Ascending aorta (tissue), 2 donors: ENCODE measurements around the gene MAPK4. TPM values are rescaled to one million over a fixed set of nuclear protein-coding genes. Genes with fewer than 3 reads are reported as not detected.
A peak's percentile ranks its signal among the peaks of the same experiment; 100 is the strongest.

Experiments used
- DNase-seq, 2 donors: peaks; one replicate each; pipeline ENCODE4 v3.0.0-alpha.2; 2019; ENCODE audit warnings: low spot score in 2 of 2
- H3K27ac ChIP-seq, 2 donors: fragments of 200-600 bp; sonication (generic); one replicate each; pipeline ENCODE4 v1.5.1; 2016 to 2017; ENCODE audit warnings: mild to moderate bottlenecking in 1 of 2
- H3K27me3 ChIP-seq: fragments of 200-600 bp; sonication (generic); one replicate; pipeline ENCODE4 v1.5.1; 2017
- H3K36me3 ChIP-seq, 2 donors: fragments of 200-600 bp; sonication (generic); one replicate each; pipeline ENCODE4 v1.5.1; 2016
- H3K4me1 ChIP-seq, 2 donors: fragments of 200-600 bp; sonication (generic); one replicate each; pipeline ENCODE4 v1.5.1; 2016 to 2017; ENCODE audit warnings: mild to moderate bottlenecking in 1 of 2
- H3K4me3 ChIP-seq, 2 donors: fragments of 200-600 bp; sonication (generic); one replicate each; pipeline ENCODE4 v1.5.1; 2016 to 2017; ENCODE audit warnings: mild to moderate bottlenecking in 1 of 2
- H3K9me3 ChIP-seq, 2 donors: fragments of 200-600 bp; sonication (generic); one replicate each; pipeline ENCODE4 v1.5.1; 2016
- CTCF ChIP-seq, 3 experiments: fragments of 200-600 bp in 2 of 3; fragments of 450-650 bp in 1 of 3; sonication (generic) in 2 of 3; IDR thresholded peaks; one replicate each; pipeline ENCODE4 v1.5.1; 2016 to 2019; ENCODE audit warnings: antibody characterized with exemption in 3 of 3, mild to moderate bottlenecking in 1 of 3, moderate library complexity in 1 of 3
- intact Hi-C: fragments of 100-400 bp; cut with DNase I; formaldehyde crosslinking; loops from one replicate; pipeline ENCODE4 v1.15.1; 2023
- total RNA-seq: library from RNA; depleted of rRNA; stranded (reverse); fragments of >200 nt; gene quantifications from one replicate; pipeline ENCODE4 v1.1.0, GENCODE V29; 2016

Gene MAPK4
- total RNA-seq, 1 donor from 2014 or later = 1.2 TPM

- intact Hi-C loops = loop anchor here (2.0 to 5.0 kb wide), 2 partner anchors 56 to 147 kb away; partner anchors contain the start of gene MAPK4
- no peak for TF ChIP-seq CTCF (IDR thresholded peaks at IDR 0.05)
- peak in 1 of 2 donors; percentile 76 for DNase-seq
Measured at GRCh38 chr18:50707855-50708469, 148.1 kb downstream of the MAPK4 start.

DNA sequence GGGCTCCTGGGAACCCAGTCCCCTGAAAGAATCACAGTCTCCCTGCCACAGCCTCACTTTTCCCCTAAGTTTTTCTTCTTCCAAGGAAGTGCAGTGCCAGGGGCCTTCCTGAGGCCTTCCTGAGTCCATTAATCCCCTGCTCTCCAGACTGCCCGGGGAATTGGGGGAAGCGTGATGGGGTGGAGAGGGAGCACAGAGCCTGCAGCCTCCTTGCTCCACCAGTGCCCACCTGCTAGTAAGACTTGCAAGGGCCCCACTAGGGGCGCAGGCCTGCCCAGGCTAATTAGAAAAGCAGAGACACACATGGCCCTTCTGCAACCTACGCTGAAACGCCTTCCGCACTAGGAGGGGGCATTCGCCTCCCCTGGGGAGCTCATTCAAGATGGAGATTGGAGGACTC is 149.3 kb downstream of the MAPK4 start:
- H3K4me1 ChIP-seq = no peaks in the 10 kb centered on the region
- DNase-seq = no peak
- H3K36me3 ChIP-seq = no peaks in the 10 kb centered on the region
- no peak overlapping the region for H3K27ac ChIP-seq
- no peak overlapping the region for H3K4me3 ChIP-seq
- no peaks in the 10 kb centered on the region for H3K9me3 ChIP-seq
- intact Hi-C loops = loop anchor here (5.0 kb wide), 1 partner anchor 57 kb away; no protein-coding TSS in a partner anchor
- H3K27me3 ChIP-seq = no peaks in the 10 kb centered on the region
- TF ChIP-seq CTCF (IDR thresholded peaks at IDR 0.05) = no peak

More at GRCh38 chr18:50707855-50708469, 148.1 kb downstream of the MAPK4 start:
- H3K27me3 ChIP-seq = no peaks in the 10 kb centered on the region
- H3K4me3 ChIP-seq = no peak overlapping the region
- peak overlapping the region in 1 of 2 donors; percentile 1 for H3K27ac ChIP-seq
- H3K9me3 ChIP-seq = no peaks in the 10 kb centered on the region
- H3K36me3 ChIP-seq = no peaks in the 10 kb centered on the region
- H3K4me1 ChIP-seq = no peaks in the 10 kb centered on the region

DNA sequence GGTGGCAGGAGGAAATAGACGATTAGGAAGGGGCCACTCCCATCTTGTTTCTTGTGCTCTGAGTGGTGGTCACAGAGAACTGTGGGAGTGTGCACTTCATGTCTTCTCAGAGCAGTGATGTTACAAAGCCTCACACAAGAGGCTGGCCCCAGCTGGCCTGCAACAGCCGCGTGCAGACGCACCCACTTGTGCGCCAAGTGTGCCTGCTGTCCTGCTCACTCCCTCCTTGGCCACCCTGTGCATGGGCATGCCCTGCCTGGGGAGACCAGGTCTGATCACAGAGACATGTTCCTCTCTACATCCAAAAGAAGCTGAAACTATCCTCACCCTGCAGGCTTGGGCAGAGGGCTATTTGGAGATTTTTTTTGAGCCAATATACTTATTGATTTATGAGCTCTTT is 151.5 kb downstream of the MAPK4 start:
- Histone ChIP-seq H3K4me1 (no peaks in the 10 kb centered on the region), H3K36me3 (peaks cover 0 to 3% of the 10 kb centered on the region in 2 donors), H3K9me3 (no peaks in the 10 kb centered on the region), H3K27me3 (no peaks in the 10 kb centered on the region), H3K4me3 (no peak overlapping the region), H3K27ac (no peak overlapping the region)
- no peak for DNase-seq
- TF ChIP-seq CTCF (IDR thresholded peaks at IDR 0.05) = no peak
- intact Hi-C loops = no loop called here

DNA sequence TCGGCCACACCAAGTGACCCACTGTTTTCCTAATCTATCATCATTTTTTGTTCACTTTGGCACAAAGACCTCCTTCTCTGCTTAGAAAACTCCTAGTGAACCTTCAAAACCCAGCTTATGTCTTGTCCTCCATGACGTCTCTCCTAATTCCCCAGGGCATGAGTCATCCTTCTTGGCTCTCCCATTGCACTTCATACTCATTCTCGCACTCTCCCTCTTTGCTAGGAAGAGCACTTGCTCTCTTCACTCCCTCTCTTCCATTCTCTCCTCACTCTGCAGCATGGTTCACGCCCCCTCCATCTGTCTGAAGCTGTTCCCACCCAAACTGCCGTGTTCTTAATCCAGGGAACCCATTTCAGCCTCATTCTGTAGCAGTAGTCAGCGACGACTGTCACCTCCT is 156.0 kb downstream of the MAPK4 start:
- H3K9me3 ChIP-seq = no peaks in the 10 kb centered on the region
- no peak for DNase-seq
- H3K27ac ChIP-seq = no peak overlapping the region
- TF ChIP-seq CTCF (IDR thresholded peaks at IDR 0.05) = no peak
- no peak overlapping the region for H3K4me3 ChIP-seq
- intact Hi-C loops = no loop called here
- H3K27me3 ChIP-seq = no peaks in the 10 kb centered on the region
- H3K4me1 ChIP-seq = no peaks in the 10 kb centered on the region
- H3K36me3 ChIP-seq = peaks cover 0 to 3% of the 10 kb centered on the region in 2 donors

DNA sequence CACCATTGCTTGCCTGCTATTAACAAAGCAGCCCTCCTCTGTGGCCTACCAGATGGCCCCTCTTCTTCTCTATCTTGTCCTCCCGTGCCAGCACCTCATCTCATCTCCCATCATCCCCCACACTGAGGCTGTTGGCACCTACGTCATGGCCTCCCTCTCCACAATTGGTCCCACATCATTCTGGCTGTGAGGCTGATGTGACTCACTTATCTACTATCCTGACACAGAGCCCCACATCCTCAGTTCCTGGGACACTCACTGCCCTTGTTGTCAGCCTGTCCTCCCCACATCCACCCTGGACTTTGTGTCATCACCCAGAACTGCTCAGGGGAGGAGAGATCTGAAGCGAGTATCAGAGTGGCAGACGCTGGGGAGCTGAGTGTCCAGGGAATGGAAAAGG is 157.0 kb downstream of the MAPK4 start:
- intact Hi-C loops = no loop called here
- Histone ChIP-seq H3K4me3 (no peak overlapping the region), H3K27ac (no peak overlapping the region), H3K9me3 (no peaks in the 10 kb centered on the region), H3K4me1 (no peaks in the 10 kb centered on the region), H3K27me3 (no peaks in the 10 kb centered on the region), H3K36me3 (peaks cover 0 to 3% of the 10 kb centered on the region in 2 donors)
- no peak for TF ChIP-seq CTCF (IDR thresholded peaks at IDR 0.05)
- no peak for DNase-seq
